Measurements from ENCODE around the gene HNF1A. TPM values are rescaled to one million over a fixed set of nuclear protein-coding genes. Genes with fewer than 3 reads are reported as not detected.

The HNF1A gene
- total RNA-seq, 1 donor from 2014 or later: not detected

DNA sequence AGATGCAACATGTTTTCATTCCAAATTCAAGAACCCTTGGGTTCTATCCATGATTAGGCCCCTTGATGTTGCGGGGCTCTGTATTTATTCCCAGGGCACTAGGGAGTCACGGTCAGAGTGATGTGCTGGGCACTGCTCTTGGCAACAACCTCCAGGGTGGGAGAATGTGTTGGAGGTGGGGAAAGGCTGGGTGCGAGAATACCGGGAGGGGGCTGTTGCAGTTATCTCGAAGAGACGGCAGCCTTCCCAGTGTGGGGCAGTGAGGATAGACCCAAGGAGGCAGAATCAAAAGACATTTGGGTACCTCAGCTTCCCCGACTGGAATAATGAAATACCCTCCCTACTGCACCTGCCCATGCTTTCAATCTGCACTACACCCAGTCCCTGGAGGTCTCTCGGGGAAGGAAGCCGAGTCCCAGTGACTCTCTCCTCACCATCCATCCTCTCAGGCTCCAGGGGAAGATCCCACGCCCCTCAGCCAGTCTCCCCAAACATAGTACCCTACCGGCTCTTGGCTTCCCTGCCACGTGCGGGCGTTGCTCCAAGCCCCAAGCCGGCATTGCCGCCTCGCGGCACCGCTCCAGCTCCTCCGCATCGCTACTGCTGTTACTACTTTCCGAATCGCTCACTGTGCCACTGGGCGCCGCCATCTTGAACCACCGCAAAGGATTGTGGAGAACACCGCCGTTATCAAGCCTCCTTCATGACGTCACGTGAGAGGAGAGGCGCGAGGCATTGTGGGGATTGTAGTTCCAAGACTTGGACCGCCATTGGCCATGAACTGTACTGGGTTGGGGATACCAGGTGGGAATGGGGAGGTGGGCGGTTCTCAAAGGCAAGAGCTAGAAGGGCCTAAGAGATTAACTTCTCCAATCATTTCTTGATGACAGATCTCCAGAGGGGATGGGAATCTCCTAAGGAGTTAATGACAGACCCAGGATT is 37.8 kb downstream of the HNF1A start, which contains the start of gene C12orf43:
TSS of gene C12orf43 (minus strand) at position 663 of the 942 bp plus-strand sequence. CDS start at position 650, 13 bp downstream.
- Mint-ChIP-seq H3K36me3 (no peaks in the 10 kb centered on the region), H3K9me3 (no peaks in the 10 kb centered on the region), H3K4me3 (peak within 1 kb of the TSS; percentile 100), H3K27me3 (ENCODE audit: low read depth) (peaks cover 8% of the 10 kb centered on the region), H3K4me1 (peaks cover 16% of the 10 kb centered on the region), H3K27ac (peak within 1 kb of the TSS; percentile 99)
- TF ChIP-seq, protein P1, sequence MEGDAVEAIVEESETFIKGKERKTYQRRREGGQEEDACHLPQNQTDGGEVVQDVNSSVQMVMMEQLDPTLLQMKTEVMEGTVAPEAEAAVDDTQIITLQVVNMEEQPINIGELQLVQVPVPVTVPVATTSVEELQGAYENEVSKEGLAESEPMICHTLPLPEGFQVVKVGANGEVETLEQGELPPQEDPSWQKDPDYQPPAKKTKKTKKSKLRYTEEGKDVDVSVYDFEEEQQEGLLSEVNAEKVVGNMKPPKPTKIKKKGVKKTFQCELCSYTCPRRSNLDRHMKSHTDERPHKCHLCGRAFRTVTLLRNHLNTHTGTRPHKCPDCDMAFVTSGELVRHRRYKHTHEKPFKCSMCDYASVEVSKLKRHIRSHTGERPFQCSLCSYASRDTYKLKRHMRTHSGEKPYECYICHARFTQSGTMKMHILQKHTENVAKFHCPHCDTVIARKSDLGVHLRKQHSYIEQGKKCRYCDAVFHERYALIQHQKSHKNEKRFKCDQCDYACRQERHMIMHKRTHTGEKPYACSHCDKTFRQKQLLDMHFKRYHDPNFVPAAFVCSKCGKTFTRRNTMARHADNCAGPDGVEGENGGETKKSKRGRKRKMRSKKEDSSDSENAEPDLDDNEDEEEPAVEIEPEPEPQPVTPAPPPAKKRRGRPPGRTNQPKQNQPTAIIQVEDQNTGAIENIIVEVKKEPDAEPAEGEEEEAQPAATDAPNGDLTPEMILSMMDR (IDR thresholded peaks at IDR 0.05; ENCODE audit: unreplicated experiment): no peak
- peak; percentile 82 to 90 for DNase-seq (ENCODE audit: low spot score in 2 of 2, unreplicated experiment in 2 of 2)

DNA sequence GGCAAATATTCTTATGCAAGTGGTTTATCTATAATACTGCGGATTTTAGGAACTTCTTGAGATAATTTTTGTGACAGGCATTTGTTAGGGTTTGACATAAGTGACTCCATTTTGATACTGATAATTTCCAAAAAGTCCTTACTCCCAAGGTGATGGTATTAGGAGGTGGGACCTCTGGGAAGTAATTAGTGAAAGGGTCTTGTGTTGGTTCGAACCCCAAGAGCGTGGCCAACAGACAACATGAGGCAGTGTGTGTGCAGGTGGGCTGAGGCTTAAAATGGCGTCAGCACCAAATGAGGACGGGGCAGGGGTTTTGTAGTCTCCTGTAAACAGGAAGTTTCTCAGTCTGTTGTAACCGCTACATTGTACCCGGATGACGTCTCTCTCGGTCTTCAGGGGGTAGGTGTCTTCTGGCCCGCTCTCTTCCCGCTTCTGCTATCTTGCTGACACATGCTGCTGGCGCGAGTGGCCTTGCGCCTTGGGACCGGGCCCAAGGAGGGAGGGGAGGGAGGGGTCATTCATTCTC is 39.7 kb downstream of the HNF1A start:
- Mint-ChIP-seq H3K9me3 (no peaks in the 10 kb centered on the region), H3K36me3 (no peaks in the 10 kb centered on the region), H3K27ac (no peak overlapping the region), H3K4me1 (peaks cover 16% of the 10 kb centered on the region), H3K27me3 (ENCODE audit: low read depth) (peaks cover 8% of the 10 kb centered on the region), H3K4me3 (no peak overlapping the region)
- TF ChIP-seq, protein P1 (IDR thresholded peaks at IDR 0.05; ENCODE audit: unreplicated experiment): no peak
- no peak for DNase-seq (ENCODE audit: low spot score in 2 of 2, unreplicated experiment in 2 of 2)

DNA sequence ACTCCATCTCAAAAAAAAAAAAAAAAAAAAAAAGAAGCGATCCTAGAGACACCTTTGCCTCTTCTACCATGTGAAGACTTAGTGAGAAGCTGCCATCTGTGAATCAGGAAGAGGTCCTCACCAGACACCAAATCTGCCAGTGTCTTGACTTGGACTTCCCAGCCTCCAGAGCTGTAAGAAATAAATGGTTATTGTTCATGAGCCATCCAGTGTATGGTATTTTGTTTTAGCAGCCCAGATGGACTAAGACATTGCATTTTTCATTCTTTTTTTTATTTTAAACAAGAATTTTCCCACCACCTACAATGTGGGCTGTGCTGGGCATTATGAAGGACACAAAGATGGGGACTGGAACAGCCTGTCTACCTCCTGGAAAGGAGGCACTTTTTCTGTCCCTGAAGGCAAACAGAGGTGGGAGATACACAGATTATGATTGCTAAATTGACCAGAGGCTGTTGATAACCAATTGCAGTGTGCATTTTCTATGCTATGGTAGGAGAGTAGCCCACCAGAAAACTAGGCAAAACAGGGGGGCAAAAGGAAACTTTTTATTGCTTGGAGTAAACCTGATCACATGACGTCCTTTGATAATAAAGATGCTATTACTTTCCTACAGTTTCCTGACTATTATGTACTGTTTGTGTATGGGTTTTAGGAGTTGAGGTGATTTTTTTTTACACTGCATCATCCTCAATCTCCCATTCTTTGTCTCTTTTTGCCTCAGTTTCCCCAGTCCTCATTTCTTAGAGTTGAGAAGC is 40.7 kb downstream of the HNF1A start:
- TF ChIP-seq, protein P1 (IDR thresholded peaks at IDR 0.05; ENCODE audit: unreplicated experiment): no peak
- Mint-ChIP-seq H3K4me3 (no peak overlapping the region), H3K4me1 (peaks cover 16% of the 10 kb centered on the region), H3K36me3 (no peaks in the 10 kb centered on the region), H3K9me3 (no peaks in the 10 kb centered on the region), H3K27me3 (ENCODE audit: low read depth) (peaks cover 8% of the 10 kb centered on the region), H3K27ac (no peak overlapping the region)
- no peak for DNase-seq (ENCODE audit: low spot score in 2 of 2, unreplicated experiment in 2 of 2)

DNA sequence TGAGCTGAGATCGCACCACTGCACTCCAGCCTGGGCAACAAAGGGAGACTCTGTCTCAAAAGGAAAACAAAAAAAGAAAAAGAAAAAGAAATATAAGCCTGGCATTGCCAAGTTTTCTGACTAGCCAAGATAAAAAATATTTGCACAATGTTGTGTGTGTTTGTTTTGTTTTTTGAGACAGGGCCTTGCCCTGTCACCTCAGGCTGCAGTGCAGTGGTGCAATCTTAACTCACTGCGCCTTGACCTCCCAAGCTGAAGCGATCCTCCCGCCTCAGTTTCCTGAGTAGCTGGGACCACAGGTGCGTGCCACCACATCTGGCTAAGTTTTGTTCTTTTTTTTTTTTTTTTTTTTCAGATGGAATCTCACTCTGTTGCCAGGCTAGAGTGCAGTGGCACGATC is 43.4 kb downstream of the HNF1A start:
- DNase-seq (ENCODE audit: low spot score in 2 of 2, unreplicated experiment in 2 of 2): no peak
- Mint-ChIP-seq H3K9me3 (no peaks in the 10 kb centered on the region), H3K4me3 (no peak overlapping the region), H3K27ac (no peak overlapping the region), H3K4me1 (peaks cover 9% of the 10 kb centered on the region), H3K36me3 (no peaks in the 10 kb centered on the region), H3K27me3 (ENCODE audit: low read depth) (peaks cover 8% of the 10 kb centered on the region)
- TF ChIP-seq, protein P1 (IDR thresholded peaks at IDR 0.05; ENCODE audit: unreplicated experiment): no peak

DNA sequence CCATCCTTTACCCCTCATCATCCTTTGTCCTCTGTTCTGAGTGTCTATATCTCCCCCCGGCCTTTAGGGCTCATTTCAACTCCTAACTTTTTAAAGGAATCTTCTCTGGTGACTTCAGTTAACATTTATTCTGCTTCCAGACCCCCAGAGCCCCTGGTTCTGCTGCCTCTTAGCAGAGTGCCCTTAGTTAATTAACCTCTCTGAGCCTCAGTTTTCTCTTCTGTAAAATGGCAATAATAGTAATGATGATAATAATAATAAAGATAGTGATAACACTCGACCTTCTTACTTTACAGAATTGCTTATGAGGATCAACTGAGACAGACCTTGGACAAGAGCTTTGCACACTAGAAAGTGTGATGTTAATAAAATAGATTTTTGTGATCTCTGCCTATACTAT is 44.4 kb downstream of the HNF1A start:
- DNase-seq (ENCODE audit: low spot score in 2 of 2, unreplicated experiment in 2 of 2): no peak
- Mint-ChIP-seq H3K27me3 (ENCODE audit: low read depth) (peaks cover 8% of the 10 kb centered on the region), H3K4me1 (peaks cover 9% of the 10 kb centered on the region), H3K9me3 (no peaks in the 10 kb centered on the region), H3K36me3 (no peaks in the 10 kb centered on the region), H3K27ac (no peak overlapping the region), H3K4me3 (no peak overlapping the region)
- TF ChIP-seq, protein P1 (IDR thresholded peaks at IDR 0.05; ENCODE audit: unreplicated experiment): no peak

Data from mesothelial cell of epicardium (in vitro differentiated cells).